ENCODE measurements around the gene MVP. TPM values are rescaled to one million over a fixed set of nuclear protein-coding genes. Genes with fewer than 3 reads are reported as not detected.

MVP gene
- total RNA-seq, 1 donor = 273 TPM

GRCh38 chr16:29857133-29857760 is 37.0 kb downstream of the MVP start:
- no peak for TF ChIP-seq CTCF (IDR thresholded peaks at IDR 0.05; ENCODE audit: extremely low read depth, low read depth, low read length)

GRCh38 chr16:29858149-29858849 is 38.0 kb downstream of the MVP start:
- no peak overlapping the region for H3K27ac ChIP-seq (ENCODE audit: low read depth, low read length)
- peaks cover 27% of the 10 kb centered on the region for H3K4me1 ChIP-seq (ENCODE audit: insufficient read depth, low read length)
- no peak overlapping the region for H3K4me3 ChIP-seq (ENCODE audit: insufficient read depth, low read length)
- H3K27me3 ChIP-seq (ENCODE audit: insufficient read depth, low read length) = no peaks in the 10 kb centered on the region
- H4K20me1 ChIP-seq (ENCODE audit: insufficient read depth, low read length) = peaks cover 6% of the 10 kb centered on the region
- H2AFZ ChIP-seq (ENCODE audit: low read length) = no peak overlapping the region
- peak; percentile 69 for DNase-seq (ENCODE audit: insufficient read length, low spot score, missing footprints)
- no peak overlapping the region for H3K4me2 ChIP-seq (ENCODE audit: insufficient read depth, low read length)
- peaks cover 21% of the 10 kb centered on the region for H3K79me2 ChIP-seq (ENCODE audit: insufficient read depth, low read length)
- peaks cover 18% of the 10 kb centered on the region for H3K36me3 ChIP-seq (ENCODE audit: insufficient read depth, low read length)
- no peak for TF ChIP-seq CTCF (IDR thresholded peaks at IDR 0.05; ENCODE audit: extremely low read depth, low read depth, low read length)
- H3K9me3 ChIP-seq (ENCODE audit: low read depth, low read length) = no peaks in the 10 kb centered on the region

More at GRCh38 chr16:29857133-29857760, 37.0 kb downstream of the MVP start:
- Histone ChIP-seq H3K4me2 (ENCODE audit: insufficient read depth, low read length) (peak overlapping the region; percentile 53), H3K4me1 (ENCODE audit: insufficient read depth, low read length) (peaks cover 25% of the 10 kb centered on the region), H3K36me3 (ENCODE audit: insufficient read depth, low read length) (peaks cover 18% of the 10 kb centered on the region), H3K27me3 (ENCODE audit: insufficient read depth, low read length) (no peaks in the 10 kb centered on the region), H4K20me1 (ENCODE audit: insufficient read depth, low read length) (peaks cover 6% of the 10 kb centered on the region), H2AFZ (ENCODE audit: low read length) (no peak overlapping the region), H3K27ac (ENCODE audit: low read depth, low read length) (peak overlapping the region; percentile 66), H3K9me3 (ENCODE audit: low read depth, low read length) (no peaks in the 10 kb centered on the region), H3K4me3 (ENCODE audit: insufficient read depth, low read length) (peak overlapping the region; percentile 9), H3K79me2 (ENCODE audit: insufficient read depth, low read length) (peaks cover 13% of the 10 kb centered on the region)
- peak; percentile 89 for DNase-seq (ENCODE audit: insufficient read length, low spot score, missing footprints)

GRCh38 chr16:29858974-29859373 is 38.7 kb downstream of the MVP start:
- no peaks in the 10 kb centered on the region for H3K27me3 ChIP-seq (ENCODE audit: insufficient read depth, low read length)
- no peak overlapping the region for H3K4me3 ChIP-seq (ENCODE audit: insufficient read depth, low read length)
- H3K4me2 ChIP-seq (ENCODE audit: insufficient read depth, low read length) = no peak overlapping the region

More at GRCh38 chr16:29858974-29859373, 38.7 kb downstream of the MVP start:
- H2AFZ ChIP-seq (ENCODE audit: low read length) = no peak overlapping the region
- no peak for TF ChIP-seq CTCF (IDR thresholded peaks at IDR 0.05; ENCODE audit: extremely low read depth, low read depth, low read length)
- DNase-seq (ENCODE audit: insufficient read length, low spot score, missing footprints) = peak; percentile 8
- H3K79me2 ChIP-seq (ENCODE audit: insufficient read depth, low read length) = peaks cover 21% of the 10 kb centered on the region
- H3K4me1 ChIP-seq (ENCODE audit: insufficient read depth, low read length) = peaks cover 31% of the 10 kb centered on the region
- H3K36me3 ChIP-seq (ENCODE audit: insufficient read depth, low read length) = peaks cover 18% of the 10 kb centered on the region
- H4K20me1 ChIP-seq (ENCODE audit: insufficient read depth, low read length) = peaks cover 6% of the 10 kb centered on the region
- no peak overlapping the region for H3K27ac ChIP-seq (ENCODE audit: low read depth, low read length)
- H3K9me3 ChIP-seq (ENCODE audit: low read depth, low read length) = no peaks in the 10 kb centered on the region
